Peyer's patch (tissue), 4 donors: Measurements from ENCODE around the gene FOXF2. TPM values are rescaled to one million over a fixed set of nuclear protein-coding genes. Genes with fewer than 3 reads are reported as not detected.

Experiments used
- DNase-seq, 3 donors: peaks; one replicate each; pipeline ENCODE4 v3.0.0-alpha.2; 2017 to 2019
- H3K27ac ChIP-seq, 4 donors: fragments of 200-600 bp; sonication (generic); one replicate each; pipeline ENCODE4 v1.5.1; 2016 to 2019
- H3K27me3 ChIP-seq, 2 donors: fragments of 200-600 bp; sonication (generic); one replicate each; pipeline ENCODE4 v1.5.1; 2019
- H3K36me3 ChIP-seq, 3 donors: fragments of 200-600 bp; sonication (generic); one replicate each; pipeline ENCODE4 v1.5.1; 2016 to 2019
- H3K4me1 ChIP-seq, 4 donors: fragments of 200-600 bp; sonication (generic); one replicate each; pipeline ENCODE4 v1.5.1; 2016 to 2019
- H3K4me3 ChIP-seq, 4 donors: fragments of 200-600 bp; sonication (generic); 1 replicate in 3 of 4; 2 replicates in 1 of 4; pipeline ENCODE4 v1.5.1; 2016 to 2019; ENCODE audit warnings: mild to moderate bottlenecking in 1 of 4
- H3K9me3 ChIP-seq, 4 donors: fragments of 200-600 bp; sonication (generic); one replicate each; pipeline ENCODE4 v1.5.1; 2016 to 2019; ENCODE audit warnings: mild to moderate bottlenecking in 1 of 4
- CTCF ChIP-seq, 6 experiments: fragments of 450-650 bp in 4 of 6; fragments of 200-600 bp in 2 of 6; sonication (generic) in 1 of 6; IDR thresholded peaks; one replicate each; pipeline ENCODE4 v1.5.1; 2017 to 2019; ENCODE audit warnings: antibody characterized with exemption in 6 of 6, mild to moderate bottlenecking in 3 of 6, moderate library complexity in 1 of 6
- POLR2A ChIP-seq, 2 donors: fragments of 450-650 bp; IDR thresholded peaks; one replicate each; pipeline ENCODE4 v1.5.1; 2017; ENCODE audit warnings: antibody characterized with exemption in 2 of 2, mild to moderate bottlenecking in 2 of 2, moderate library complexity in 2 of 2
- total RNA-seq, 4 donors: library from RNA; depleted of rRNA; stranded (reverse); fragments of >200 nt; gene quantifications; one replicate each; pipeline ENCODE4 v1.1.0, GENCODE V29; 2016

The FOXF2 gene
- total RNA-seq, 4 donors from 2014 or later: 4.0 to 14.0 (median 8.0) TPM

GRCh38 chr6:1418471-1419191 is 29.3 kb downstream of the FOXF2 start:
- Histone ChIP-seq H3K4me3 (no peak overlapping the region), H3K27me3 (no peaks in the 10 kb centered on the region), H3K4me1 (no peaks in the 10 kb centered on the region), H3K36me3 (no peaks in the 10 kb centered on the region), H3K27ac (no peak overlapping the region), H3K9me3 (no peaks in the 10 kb centered on the region)
- peak in 1 of 3 donors; percentile 27 for DNase-seq
- no peak for TF ChIP-seq CTCF (IDR thresholded peaks at IDR 0.05)
- TF ChIP-seq POLR2A (IDR thresholded peaks at IDR 0.05): no peak

GRCh38 chr6:1420382-1420781 is 31.0 kb downstream of the FOXF2 start:
- H3K36me3 ChIP-seq: no peaks in the 10 kb centered on the region
- no peaks in the 10 kb centered on the region for H3K9me3 ChIP-seq
- no peak overlapping the region for H3K27ac ChIP-seq
- no peak for DNase-seq
- TF ChIP-seq POLR2A (IDR thresholded peaks at IDR 0.05) (no peak), CTCF (IDR thresholded peaks at IDR 0.05) (no peak)
- no peaks in the 10 kb centered on the region for H3K27me3 ChIP-seq
- H3K4me1 ChIP-seq: no peaks in the 10 kb centered on the region
- H3K4me3 ChIP-seq: no peak overlapping the region

DNA sequence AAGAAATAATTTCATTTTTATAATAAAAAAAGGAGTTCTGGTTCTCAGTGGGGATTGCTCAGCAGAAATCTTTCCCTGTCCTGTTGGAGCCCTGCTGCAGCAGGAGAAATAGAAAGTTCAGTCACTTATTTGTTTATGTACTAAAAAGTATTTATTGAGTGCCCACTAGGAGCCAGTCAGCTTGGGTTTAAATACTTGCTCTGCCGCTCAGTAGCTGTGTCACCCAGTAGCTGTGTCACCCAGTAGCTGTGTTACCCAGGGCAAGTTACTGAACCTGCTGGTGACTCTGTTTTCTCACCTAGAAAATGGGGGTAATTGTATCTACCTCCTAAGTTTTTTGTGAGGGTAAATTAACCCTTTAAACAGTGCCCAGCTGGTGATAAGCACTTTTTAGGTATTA is 32.9 kb downstream of the FOXF2 start:
- no peak for DNase-seq
- Histone ChIP-seq H3K27me3 (no peaks in the 10 kb centered on the region), H3K4me3 (no peak overlapping the region), H3K9me3 (no peaks in the 10 kb centered on the region), H3K27ac (no peak overlapping the region), H3K4me1 (no peaks in the 10 kb centered on the region), H3K36me3 (no peaks in the 10 kb centered on the region)
- TF ChIP-seq POLR2A (IDR thresholded peaks at IDR 0.05) (no peak), CTCF (IDR thresholded peaks at IDR 0.05) (no peak)

GRCh38 chr6:1423578-1423977 is 34.2 kb downstream of the FOXF2 start:
- no peaks in the 10 kb centered on the region for H3K36me3 ChIP-seq
- H3K4me3 ChIP-seq: no peak overlapping the region
- TF ChIP-seq CTCF (IDR thresholded peaks at IDR 0.05) (no peak), POLR2A (IDR thresholded peaks at IDR 0.05) (no peak)
- H3K27ac ChIP-seq: no peak overlapping the region
- no peaks in the 10 kb centered on the region for H3K27me3 ChIP-seq
- no peaks in the 10 kb centered on the region for H3K4me1 ChIP-seq
- H3K9me3 ChIP-seq: no peaks in the 10 kb centered on the region
- no peak for DNase-seq

- Histone ChIP-seq H3K27ac (no peak overlapping the region), H3K36me3 (no peaks in the 10 kb centered on the region), H3K9me3 (no peaks in the 10 kb centered on the region), H3K4me1 (no peaks in the 10 kb centered on the region), H3K4me3 (no peak overlapping the region), H3K27me3 (no peaks in the 10 kb centered on the region)
- TF ChIP-seq CTCF (IDR thresholded peaks at IDR 0.05) (peak in 4 of 6 experiments; percentile 40 to 44 (median 42)), POLR2A (IDR thresholded peaks at IDR 0.05) (no peak)
- peak in 1 of 3 donors; percentile 63 for DNase-seq
These were observed 35.0 kb downstream of the FOXF2 start for GRCh38 chr6:1424306-1424927.
